ENCODE measurements around the gene FIGNL2.
"Not testable (repeated sequence)": the region's sequence is repeated elsewhere in the genome, so short reads cannot be mapped to it uniquely, and the experiment has no call there.

FIGNL2 gene
- total RNA-seq, result 0.75 reads per million

GRCh38 chr12:51848326-51848727, at the start of gene FIGNL2:
Gene FIGNL2, minus strand, starts transcription at chr12:51848718. Its CDS starts 26,305 bp downstream, at chr12:51822413.
- no peak for DNase-seq

- no peak for DNase-seq
These were observed 48.7 kb upstream of the FIGNL2 start for GRCh38 chr12:51897181-51897580.

GRCh38 chr12:51896236-51896635, 47.7 kb upstream of the FIGNL2 start:
- no peak for DNase-seq

- no peak for DNase-seq
These were observed 47.0 kb upstream of the FIGNL2 start for GRCh38 chr12:51895378-51896135.

GRCh38 chr12:51893786-51894185, 45.3 kb upstream of the FIGNL2 start:
- no peak for DNase-seq

GRCh38 chr12:51891843-51892242, 43.3 kb upstream of the FIGNL2 start:
- no peak for DNase-seq

GRCh38 chr12:51890511-51891171, 42.1 kb upstream of the FIGNL2 start:
- no peak for DNase-seq

- DNase-seq, result no peak
These were observed 41.6 kb upstream of the FIGNL2 start for GRCh38 chr12:51890133-51890464.

- no peak for DNase-seq
These were observed 41.0 kb upstream of the FIGNL2 start for GRCh38 chr12:51889216-51890132.

- no peak for DNase-seq
These were observed 40.0 kb upstream of the FIGNL2 start for GRCh38 chr12:51888316-51889215.

- no peak for DNase-seq
These were observed 39.2 kb upstream of the FIGNL2 start, which contains the start of gene ANKRD33 for GRCh38 chr12:51887476-51888315. Gene ANKRD33, plus strand, starts transcription at chr12:51888103. Its CDS starts 84 bp downstream, at chr12:51888187.

- DNase-seq, result no peak
These were observed 37.6 kb upstream of the FIGNL2 start for GRCh38 chr12:51886021-51886710.

- DNase-seq, result not testable (repeated sequence)
These were observed 36.9 kb upstream of the FIGNL2 start for GRCh38 chr12:51885294-51886020.

GRCh38 chr12:51884676-51885229, 36.2 kb upstream of the FIGNL2 start:
- no peak for DNase-seq

- DNase-seq, result no peak
These were observed 35.6 kb upstream of the FIGNL2 start for GRCh38 chr12:51883998-51884675.

GRCh38 chr12:51883295-51883694, 34.8 kb upstream of the FIGNL2 start:
- no peak for DNase-seq

- DNase-seq, result no peak
These were observed 30.6 kb upstream of the FIGNL2 start for GRCh38 chr12:51879102-51879501.

GRCh38 chr12:51874486-51874885, 26.0 kb upstream of the FIGNL2 start:
- no peak for DNase-seq

- DNase-seq, result no peak
These were observed 25.5 kb upstream of the FIGNL2 start for GRCh38 chr12:51874000-51874399.

Measured in effector CD4-positive, alpha-beta T cell (primary cell).